Measurements from ENCODE around the gene SNX6. TPM values are rescaled to one million over a fixed set of nuclear protein-coding genes. Genes with fewer than 3 reads are reported as not detected.
"Not testable (repeated sequence)": the region's sequence is repeated elsewhere in the genome, so short reads cannot be mapped to it uniquely, and the experiment has no call there.

The SNX6 gene
- total and polyA plus RNA-seq, 2 donors (not counting 3 experiments of a cell fraction or from before 2014, with no cell fraction given) = 95.1 to 120 TPM

DNA sequence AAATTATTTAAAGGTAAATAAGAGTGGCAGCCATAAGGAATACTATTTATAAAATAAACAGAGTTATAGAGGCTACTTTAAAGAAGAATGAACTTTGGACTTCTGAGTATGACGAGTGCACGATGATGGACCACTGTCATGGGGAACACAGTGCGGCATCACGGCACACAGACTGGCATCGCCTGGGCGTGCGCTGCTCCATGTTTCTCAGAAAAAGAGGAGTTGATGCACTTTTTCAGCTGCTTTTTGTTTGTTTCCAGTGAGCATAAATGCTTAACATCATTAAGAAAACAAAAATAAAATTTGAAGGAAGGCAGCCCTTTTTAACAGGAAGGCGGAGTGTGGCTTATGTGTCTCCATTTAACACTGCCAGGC, 67.2 kb downstream of the SNX6 start:
- no peak for DNase-seq (ENCODE audit: low read depth, low spot score)
- CTCF ChIA-PET = no interaction called here
- Histone ChIP-seq H3K36me3 (ENCODE audit: control insufficient read depth in 2 of 2, extremely low read depth in 1 of 2, insufficient read depth in 2 of 2, low read length in 2 of 2) (peaks cover 4% of the 10 kb centered on the region in 2 experiments), H3K79me2 (ENCODE audit: control insufficient read depth, insufficient read depth, low read length) (no peaks in the 10 kb centered on the region), H4K20me1 (replicated peaks; ENCODE audit: control insufficient read depth, extremely low read depth, insufficient read depth, low read length) (no peaks in the 10 kb centered on the region), H3K27ac (ENCODE audit: insufficient read depth, low read depth, low read length) (no peak overlapping the region), H3K27me3 (ENCODE audit: control insufficient read depth in 2 of 2, insufficient read depth in 2 of 2, low read length in 2 of 2) (no peaks in the 10 kb centered on the region), H2AFZ (ENCODE audit: low read depth, low read length) (no peak overlapping the region), H3K4me1 (ENCODE audit: control insufficient read depth, extremely low read depth, insufficient read depth, low read length) (no peaks in the 10 kb centered on the region), H3K4me3 (replicated peaks in 1 of 3; ENCODE audit: insufficient read depth in 1 of 3, low read depth in 1 of 3, low read length in 3 of 3) (no peak overlapping the region), H3K4me2 (ENCODE audit: insufficient read depth, low read length) (no peak overlapping the region), H3K9me1 (replicated peaks; ENCODE audit: control insufficient read depth, extremely low read depth, insufficient read depth, low read length) (no peaks in the 10 kb centered on the region), H3K9me3 (replicated peaks; ENCODE audit: control insufficient read depth, insufficient read depth, low read length) (no peaks in the 10 kb centered on the region), H3K9ac (replicated peaks; ENCODE audit: extremely low read depth, insufficient read depth, low read length) (no peak overlapping the region)
- dilution Hi-C loops (cut with MboI; ENCODE audit: extremely low pct_ligation_motif_present, low sequenced_read_pairs) (no loop called here), intact Hi-C loops (cut with micrococcal nuclease) (no loop called here)
- no peak for FAIRE-seq
- POLR2A ChIA-PET = no interaction called here
- no peak for TF ChIP-seq POLR2A (IDR thresholded peaks at IDR 0.05; ENCODE audit: low read depth, low read length)
- TF ChIP-seq MYC (IDR thresholded peaks at IDR 0.05; ENCODE audit: low read depth, low read length) = no peak
- TF ChIP-seq, protein P1, sequence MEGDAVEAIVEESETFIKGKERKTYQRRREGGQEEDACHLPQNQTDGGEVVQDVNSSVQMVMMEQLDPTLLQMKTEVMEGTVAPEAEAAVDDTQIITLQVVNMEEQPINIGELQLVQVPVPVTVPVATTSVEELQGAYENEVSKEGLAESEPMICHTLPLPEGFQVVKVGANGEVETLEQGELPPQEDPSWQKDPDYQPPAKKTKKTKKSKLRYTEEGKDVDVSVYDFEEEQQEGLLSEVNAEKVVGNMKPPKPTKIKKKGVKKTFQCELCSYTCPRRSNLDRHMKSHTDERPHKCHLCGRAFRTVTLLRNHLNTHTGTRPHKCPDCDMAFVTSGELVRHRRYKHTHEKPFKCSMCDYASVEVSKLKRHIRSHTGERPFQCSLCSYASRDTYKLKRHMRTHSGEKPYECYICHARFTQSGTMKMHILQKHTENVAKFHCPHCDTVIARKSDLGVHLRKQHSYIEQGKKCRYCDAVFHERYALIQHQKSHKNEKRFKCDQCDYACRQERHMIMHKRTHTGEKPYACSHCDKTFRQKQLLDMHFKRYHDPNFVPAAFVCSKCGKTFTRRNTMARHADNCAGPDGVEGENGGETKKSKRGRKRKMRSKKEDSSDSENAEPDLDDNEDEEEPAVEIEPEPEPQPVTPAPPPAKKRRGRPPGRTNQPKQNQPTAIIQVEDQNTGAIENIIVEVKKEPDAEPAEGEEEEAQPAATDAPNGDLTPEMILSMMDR (IDR thresholded peaks at IDR 0.05; ENCODE audit: extremely low read depth in 1 of 2, insufficient read depth in 1 of 2, low read depth in 1 of 2, low read length in 2 of 2) = no peak
- TF ChIP-seq, protein P2, sequence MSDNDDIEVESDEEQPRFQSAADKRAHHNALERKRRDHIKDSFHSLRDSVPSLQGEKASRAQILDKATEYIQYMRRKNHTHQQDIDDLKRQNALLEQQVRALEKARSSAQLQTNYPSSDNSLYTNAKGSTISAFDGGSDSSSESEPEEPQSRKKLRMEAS (IDR thresholded peaks at IDR 0.05; ENCODE audit: insufficient read depth, insufficient read length) = no peak
- TF ChIP-seq FOS (IDR thresholded peaks at IDR 0.05; ENCODE audit: borderline replicate concordance, insufficient read depth, low read length) = no peak
- TF ChIP-seq GATA2 (IDR thresholded peaks at IDR 0.05; ENCODE audit: insufficient read depth, insufficient read length, low read depth, low read length) = no peak
- TF ChIP-seq POLR2AphosphoS5 (IDR thresholded peaks at IDR 0.05; ENCODE audit: insufficient read depth, low read depth, low read length) = no peak
- TF ChIP-seq EZH2 (IDR thresholded peaks at IDR 0.05; ENCODE audit: borderline replicate concordance, low read depth, low read length, severe bottlenecking) = no peak
- TF ChIP-seq JUN (IDR thresholded peaks at IDR 0.05; ENCODE audit: borderline replicate concordance, insufficient read depth, insufficient read length, low read depth) = no peak
- no TSS peak for BruUV-seq (replicated peaks)

DNA sequence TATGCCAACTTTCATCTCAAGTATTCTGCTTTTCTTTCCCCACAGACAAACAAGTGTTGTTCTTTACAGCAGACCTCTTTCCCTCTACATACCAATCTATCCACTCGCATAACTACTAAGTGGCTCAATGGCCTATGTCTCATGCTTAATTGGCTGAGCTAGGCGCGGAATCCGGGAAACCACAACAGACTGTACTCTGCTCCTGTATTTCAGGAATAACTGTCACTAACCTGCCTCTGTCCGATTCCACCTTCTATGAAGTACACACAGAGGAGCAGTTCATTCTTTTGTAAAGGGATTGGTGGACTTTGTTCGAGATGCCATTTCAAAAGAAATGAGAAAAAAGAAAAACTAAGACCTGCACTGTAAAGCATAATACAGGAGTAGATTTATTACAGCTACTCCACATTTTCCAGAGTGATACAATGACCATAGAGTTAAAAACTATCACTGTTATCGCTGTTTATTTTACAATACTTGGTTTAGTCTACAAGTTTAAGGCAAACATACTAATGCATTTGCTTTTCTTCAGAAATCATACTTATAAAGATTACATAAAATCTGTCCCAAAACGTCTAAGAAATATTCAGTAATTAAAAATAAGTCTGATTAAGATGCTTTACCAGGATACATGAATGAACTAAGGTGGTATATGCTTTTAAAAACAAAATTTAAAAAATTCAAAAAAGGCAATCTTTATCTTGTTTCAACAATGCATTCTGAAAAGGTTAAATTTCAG, 67.7 kb downstream of the SNX6 start:
- H3K79me2 ChIP-seq (ENCODE audit: control insufficient read depth, insufficient read depth, low read length); H3K27me3 ChIP-seq (ENCODE audit: control insufficient read depth in 2 of 2, insufficient read depth in 2 of 2, low read length in 2 of 2); H4K20me1 ChIP-seq (replicated peaks; ENCODE audit: control insufficient read depth, extremely low read depth, insufficient read depth, low read length); H3K27ac ChIP-seq (ENCODE audit: insufficient read depth, low read depth, low read length); FAIRE-seq; H3K4me1 ChIP-seq (ENCODE audit: control insufficient read depth, extremely low read depth, insufficient read depth, low read length); dilution Hi-C loops (cut with MboI; ENCODE audit: extremely low pct_ligation_motif_present, low sequenced_read_pairs); CTCF ChIA-PET; intact Hi-C loops (cut with micrococcal nuclease); H3K9me1 ChIP-seq (replicated peaks; ENCODE audit: control insufficient read depth, extremely low read depth, insufficient read depth, low read length); H3K4me2 ChIP-seq (ENCODE audit: insufficient read depth, low read length); POLR2A ChIA-PET; H3K9me3 ChIP-seq (replicated peaks; ENCODE audit: control insufficient read depth, insufficient read depth, low read length); H2AFZ ChIP-seq (ENCODE audit: low read depth, low read length); DNase-seq (ENCODE audit: low read depth, low spot score); H3K36me3 ChIP-seq (ENCODE audit: control insufficient read depth in 2 of 2, extremely low read depth in 1 of 2, insufficient read depth in 2 of 2, low read length in 2 of 2); H3K9ac ChIP-seq (replicated peaks; ENCODE audit: extremely low read depth, insufficient read depth, low read length); H3K4me3 ChIP-seq (replicated peaks in 1 of 3; ENCODE audit: insufficient read depth in 1 of 3, low read depth in 1 of 3, low read length in 3 of 3): not testable (repeated sequence)
- BruUV-seq (replicated peaks) = TSS peak; percentile 14

DNA sequence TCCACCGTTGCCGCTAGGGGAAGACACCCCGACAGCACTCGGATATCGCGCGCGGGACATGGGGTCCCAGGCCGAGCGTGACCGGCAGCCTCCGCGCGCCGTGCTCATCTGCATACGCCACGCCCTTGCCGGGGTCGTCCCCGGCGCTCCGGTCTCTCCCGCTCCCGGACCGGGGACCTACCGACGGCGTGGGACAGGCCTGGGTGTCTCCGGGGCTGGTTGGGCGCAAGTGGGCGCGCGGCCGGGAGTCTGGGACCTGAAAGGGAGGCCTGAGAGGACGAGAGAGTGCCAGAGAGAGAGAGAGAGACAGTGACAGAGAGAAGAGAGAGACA, 73.5 kb downstream of the SNX6 start:
- H3K4me3 ChIP-seq (replicated peaks in 1 of 3; ENCODE audit: insufficient read depth in 1 of 3, low read depth in 1 of 3, low read length in 3 of 3); H3K27me3 ChIP-seq (ENCODE audit: control insufficient read depth in 2 of 2, insufficient read depth in 2 of 2, low read length in 2 of 2); H3K79me2 ChIP-seq (ENCODE audit: control insufficient read depth, insufficient read depth, low read length); H3K36me3 ChIP-seq (ENCODE audit: control insufficient read depth in 2 of 2, extremely low read depth in 1 of 2, insufficient read depth in 2 of 2, low read length in 2 of 2); CTCF ChIA-PET; dilution Hi-C loops (cut with MboI; ENCODE audit: extremely low pct_ligation_motif_present, low sequenced_read_pairs); H3K4me1 ChIP-seq (ENCODE audit: control insufficient read depth, extremely low read depth, insufficient read depth, low read length); H4K20me1 ChIP-seq (replicated peaks; ENCODE audit: control insufficient read depth, extremely low read depth, insufficient read depth, low read length); H3K4me2 ChIP-seq (ENCODE audit: insufficient read depth, low read length); H3K9me1 ChIP-seq (replicated peaks; ENCODE audit: control insufficient read depth, extremely low read depth, insufficient read depth, low read length); DNase-seq (ENCODE audit: low read depth, low spot score); intact Hi-C loops (cut with micrococcal nuclease); FAIRE-seq; H3K27ac ChIP-seq (ENCODE audit: insufficient read depth, low read depth, low read length); BruUV-seq (replicated peaks); H3K9me3 ChIP-seq (replicated peaks; ENCODE audit: control insufficient read depth, insufficient read depth, low read length); H2AFZ ChIP-seq (ENCODE audit: low read depth, low read length); H3K9ac ChIP-seq (replicated peaks; ENCODE audit: extremely low read depth, insufficient read depth, low read length); POLR2A ChIA-PET: not testable (repeated sequence)

Data from endothelial cell of umbilical vein (primary cell).